Duodenal mucosa (tissue), 2 donors: Measurements from ENCODE around the gene PDE4B.
"Not testable (repeated sequence)": the region's sequence is repeated elsewhere in the genome, so short reads cannot be mapped to it uniquely, and the experiment has no call there.

ENCODE experiments used
- H3K27ac ChIP-seq: one replicate; pipeline ENCODE4 v1.7.0; 2013; ENCODE audit warnings: low read depth, low read length
- H3K27me3 ChIP-seq, 2 donors: one replicate each; pipeline ENCODE4 v1.7.0; 2013; ENCODE audit warnings: low read length in 2 of 2, control low read depth in 1 of 2; ENCODE audit not compliant: insufficient read depth in 2 of 2, control insufficient read depth in 1 of 2
- H3K36me3 ChIP-seq, 2 donors: one replicate each; pipeline ENCODE4 v1.7.0; 2013; ENCODE audit warnings: low read length in 2 of 2, control low read depth in 1 of 2; ENCODE audit not compliant: insufficient read depth in 2 of 2, control insufficient read depth in 1 of 2
- H3K4me1 ChIP-seq, 2 donors: one replicate each; pipeline ENCODE4 v1.7.0; 2013; ENCODE audit warnings: low read length in 2 of 2, control low read depth in 1 of 2; ENCODE audit not compliant: insufficient read depth in 2 of 2, control insufficient read depth in 1 of 2
- H3K4me3 ChIP-seq, 2 donors: one replicate each; pipeline ENCODE4 v1.7.0; 2013; ENCODE audit warnings: low read length in 2 of 2, low read depth in 1 of 2
- H3K9ac ChIP-seq, 2 donors: one replicate each; pipeline ENCODE4 v1.7.0; 2013; ENCODE audit warnings: low read length in 2 of 2, low read depth in 1 of 2
- H3K9me3 ChIP-seq, 2 donors: one replicate each; pipeline ENCODE4 v1.7.0; 2013; ENCODE audit warnings: low read length in 2 of 2, control low read depth in 1 of 2; ENCODE audit not compliant: control insufficient read depth in 1 of 2

Gene PDE4B

GRCh38 chr1:66420171-66420570 lies 627.5 kb downstream of the PDE4B start:
- H3K9me3 ChIP-seq: peaks cover 9 to 16% of the 10 kb centered on the region in 2 donors
- not testable (repeated sequence) for H3K36me3 ChIP-seq, H3K27me3 ChIP-seq, H3K9ac ChIP-seq, H3K4me3 ChIP-seq, H3K4me1 ChIP-seq, H3K27ac ChIP-seq

GRCh38 chr1:66420906-66421305 lies 628.2 kb downstream of the PDE4B start:
- H3K4me1 ChIP-seq, H3K27me3 ChIP-seq, H3K4me3 ChIP-seq, H3K9ac ChIP-seq, H3K36me3 ChIP-seq, H3K27ac ChIP-seq: not testable (repeated sequence)
- peaks cover 9 to 16% of the 10 kb centered on the region in 2 donors for H3K9me3 ChIP-seq

- Histone ChIP-seq H3K4me3 (no peak overlapping the region), H3K27me3 (no peaks in the 10 kb centered on the region), H3K27ac (no peak overlapping the region), H3K9ac (no peak overlapping the region), H3K4me1 (no peaks in the 10 kb centered on the region), H3K9me3 (peaks cover 3 to 7% of the 10 kb centered on the region in 2 donors), H3K36me3 (no peaks in the 10 kb centered on the region)
Measured at GRCh38 chr1:66422804-66423203, 630.1 kb downstream of the PDE4B start.
